Spleen (tissue), 11 donors: ENCODE measurements around the gene PON3. TPM values are rescaled to one million over a fixed set of nuclear protein-coding genes. Genes with fewer than 3 reads are reported as not detected.
A peak's percentile ranks its signal among the peaks of the same experiment; 100 is the strongest.

Source experiments
- DNase-seq: peaks from one replicate; pipeline ENCODE4 v3.0.0-alpha.2; 2020
- H3K27ac ChIP-seq, 8 donors: fragments of 200-600 bp; sonication (generic) in 7 of 8; 1 replicate in 4 of 8; 2 replicates in 4 of 8; pipeline versions ENCODE4 v1.5.0 to v1.8.0; 2016 to 2021; ENCODE audit warnings: inconsistent platforms in 4 of 8, mild to moderate bottlenecking in 4 of 8, moderate library complexity in 1 of 8
- H3K27me3 ChIP-seq, 7 donors: fragments of 200-600 bp; sonication (generic) in 6 of 7; replicated peaks in 1 of 7; 1 replicate in 4 of 7; 2 replicates in 3 of 7; pipeline versions ENCODE4 v1.5.0 to v1.8.0; 2016 to 2021; ENCODE audit warnings: inconsistent platforms in 3 of 7, mild to moderate bottlenecking in 1 of 7
- H3K36me3 ChIP-seq, 6 donors: fragments of 200-600 bp; sonication (generic) in 5 of 6; 1 replicate in 4 of 6; 2 replicates in 2 of 6; pipeline versions ENCODE4 v1.5.0 to v1.8.0; 2016 to 2021; ENCODE audit warnings: inconsistent platforms in 2 of 6
- H3K4me1 ChIP-seq, 6 donors: fragments of 200-600 bp; sonication (generic) in 5 of 6; 1 replicate in 3 of 6; 2 replicates in 3 of 6; pipeline versions ENCODE4 v1.5.0 to v1.8.0; 2016 to 2021; ENCODE audit warnings: inconsistent platforms in 3 of 6
- H3K4me3 ChIP-seq, 8 donors: fragments of 200-600 bp; sonication (generic) in 7 of 8; 1 replicate in 4 of 8; 2 replicates in 4 of 8; pipeline versions ENCODE4 v1.5.0 to v1.8.0; 2016 to 2021; ENCODE audit warnings: inconsistent platforms in 4 of 8, mild to moderate bottlenecking in 4 of 8, moderate library complexity in 2 of 8
- H3K9me3 ChIP-seq, 8 donors: fragments of 200-600 bp; sonication (generic) in 7 of 8; 1 replicate in 4 of 8; 2 replicates in 4 of 8; pipeline versions ENCODE4 v1.5.0 to v1.8.0; 2016 to 2021; ENCODE audit warnings: inconsistent platforms in 4 of 8
- CTCF ChIP-seq, 11 experiments: fragments of 200-600 bp in 7 of 11; fragments of 450-650 bp in 4 of 11; sonication (generic) in 4 of 11; IDR thresholded peaks in 8 of 11; conservative IDR thresholded peaks in 3 of 11; 1 replicate in 7 of 11; 2 replicates in 4 of 11; pipeline versions ENCODE4 v1.4.0 to v1.8.0; 2016 to 2021; ENCODE audit warnings: antibody characterized with exemption in 11 of 11, inconsistent platforms in 4 of 11, mild to moderate bottlenecking in 1 of 11
- POLR2A ChIP-seq, 3 donors: fragments of 450-650 bp; IDR thresholded peaks; one replicate each; pipeline ENCODE4 v1.5.1; 2017; ENCODE audit warnings: antibody characterized with exemption in 3 of 3, mild to moderate bottlenecking in 1 of 3
- POLR2AphosphoS5 ChIP-seq, 3 donors: sonication (generic); formaldehyde crosslinking; IDR thresholded peaks; one replicate each; pipeline ENCODE4 v1.5.1; 2017; ENCODE audit warnings: antibody characterized with exemption in 3 of 3
- WGBS, 5 donors: extraction: QIAGEN DNeasy Blood & Tissue Kit in 3 of 5; methylation state at CpG; one replicate each; pipeline versions ENCODE4 v1.1.5 to v1.1.7; 2013 to 2018; 5-methylcytosine and 5-hydroxymethylcytosine counted together
- intact Hi-C: fragments of 100-400 bp; cut with DNase I; formaldehyde crosslinking; loops from one replicate; pipeline ENCODE4 v1.15.0; 2023; ENCODE audit warnings: low total_unique reads
- polyA plus RNA-seq, 3 donors: library from polyadenylated mRNA; stranded (reverse); fragments of 200-250 nt; gene quantifications; one replicate each; pipeline ENCODE4 v1.2.1, GENCODE V29; 2013
- total RNA-seq, 7 donors: library from RNA; depleted of rRNA in 3 of 7; stranded (reverse); fragments of >200 nt in 3 of 7; fragmentation: NEBNext Ultra II Directional in 4 of 7; extraction: Animal tissue kit (Norgen Biotek cat#: 25700) in 4 of 7; gene quantifications; one replicate each; pipeline versions ENCODE4 v1.1.0 to v1.2.1, GENCODE V29; 2016 to 2021
- donor health status: healthy with polysubstance abuse.
- donor health status: DM: no; HTN: no; CAD: no; lungs with moderate emphysema.
- donor health status: DM: no; HTN: no; CAD: no.
- donor health status: Bipolar disorder and iron deficiency.
- donor health status: healthy.
- donor health status: DM: no; HTN: no; CAD: no.
- donor health status: DM: yes; HTN: yes; CAD: no.

Gene PON3
- total and polyA plus RNA-seq, 10 donors = 0.20 to 2.1 (median 0.61) TPM; not detected in 2

DNA sequence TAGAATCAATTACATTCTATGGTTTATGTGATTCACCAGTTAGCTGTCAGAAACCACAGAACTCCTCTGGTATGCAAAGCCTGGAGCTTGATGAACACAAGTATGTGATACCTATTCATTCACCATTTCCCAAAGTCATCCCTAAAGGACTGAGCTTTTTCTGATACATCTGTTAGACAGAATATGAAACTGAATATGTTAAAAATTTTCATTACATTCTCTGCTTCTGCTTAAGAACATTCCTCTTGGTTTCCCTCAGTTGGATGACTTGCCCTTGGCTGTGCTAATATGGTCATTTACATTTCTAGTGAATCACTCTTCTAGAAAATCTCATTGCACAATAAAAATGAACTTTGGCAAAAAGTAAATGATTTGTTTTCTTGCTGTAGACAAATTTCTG is 61.1 kb downstream of the PON3 start:
- intact Hi-C loops = no loop called here
- peaks cover 0 to 15% (median 2%) of the 10 kb centered on the region in 6 donors for H3K4me1 ChIP-seq
- no peaks in the 10 kb centered on the region for H3K27me3 ChIP-seq
- H3K27ac ChIP-seq = no peak overlapping the region
- no peaks in the 10 kb centered on the region for H3K9me3 ChIP-seq
- H3K36me3 ChIP-seq = no peaks in the 10 kb centered on the region
- TF ChIP-seq POLR2AphosphoS5 (IDR thresholded peaks at IDR 0.05) = no peak
- TF ChIP-seq CTCF (IDR thresholded peaks at IDR 0.05 in 8 of 11, conservative IDR thresholded peaks at IDR 0.05 in 3 of 11) = no peak
- TF ChIP-seq POLR2A (IDR thresholded peaks at IDR 0.05) = no peak
- no peak overlapping the region for H3K4me3 ChIP-seq
- no peak for DNase-seq

GRCh38 chr7:95334447-95334846 is 61.7 kb downstream of the PON3 start:
- H3K36me3 ChIP-seq = no peaks in the 10 kb centered on the region
- H3K4me3 ChIP-seq = no peak overlapping the region
- peaks cover 0 to 17% (median 4%) of the 10 kb centered on the region in 6 donors for H3K4me1 ChIP-seq
- DNase-seq = no peak
- intact Hi-C loops = no loop called here
- no peaks in the 10 kb centered on the region for H3K27me3 ChIP-seq
- no peaks in the 10 kb centered on the region for H3K9me3 ChIP-seq
- TF ChIP-seq POLR2AphosphoS5 (IDR thresholded peaks at IDR 0.05) = no peak
- TF ChIP-seq CTCF (IDR thresholded peaks at IDR 0.05 in 8 of 11, conservative IDR thresholded peaks at IDR 0.05 in 3 of 11) = no peak
- TF ChIP-seq POLR2A (IDR thresholded peaks at IDR 0.05) = no peak
- H3K27ac ChIP-seq = no peak overlapping the region

DNA sequence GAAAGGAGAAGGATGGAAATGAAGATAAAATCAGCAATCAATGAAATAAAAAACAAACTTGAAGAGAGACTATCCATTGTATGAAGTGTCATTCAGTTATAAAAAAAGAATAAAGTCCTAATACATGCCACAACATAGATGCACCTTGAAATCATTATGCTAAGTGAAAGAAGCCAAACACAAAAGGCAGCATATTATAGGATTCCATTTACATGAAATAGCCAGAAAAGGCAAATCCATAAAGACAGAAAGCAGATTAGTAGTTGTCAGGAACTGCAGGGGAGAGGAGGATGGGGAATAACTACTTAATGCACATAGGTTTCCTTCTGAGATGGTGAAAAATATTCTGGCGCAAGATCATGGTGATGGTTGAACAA is 65.2 kb downstream of the PON3 start:
- Histone ChIP-seq H3K36me3 (no peaks in the 10 kb centered on the region), H3K4me1 (peaks cover 0 to 17% (median 4%) of the 10 kb centered on the region in 6 donors), H3K4me3 (peak overlapping the region in 7 of 8 donors; percentile 8 to 63 (median 15)), H3K9me3 (no peaks in the 10 kb centered on the region), H3K27ac (peak overlapping the region in 4 of 8 donors; percentile 16 to 37 (median 22)), H3K27me3 (no peaks in the 10 kb centered on the region)
- intact Hi-C loops = no loop called here
- no peak for DNase-seq
- WGBS, 5 donors = 86 to 96% (median 91%) methylated on average over 1 of the region's 1 CpG
- no peak for TF ChIP-seq POLR2A (IDR thresholded peaks at IDR 0.05)
- no peak for TF ChIP-seq POLR2AphosphoS5 (IDR thresholded peaks at IDR 0.05)
- no peak for TF ChIP-seq CTCF (IDR thresholded peaks at IDR 0.05 in 8 of 11, conservative IDR thresholded peaks at IDR 0.05 in 3 of 11)

DNA sequence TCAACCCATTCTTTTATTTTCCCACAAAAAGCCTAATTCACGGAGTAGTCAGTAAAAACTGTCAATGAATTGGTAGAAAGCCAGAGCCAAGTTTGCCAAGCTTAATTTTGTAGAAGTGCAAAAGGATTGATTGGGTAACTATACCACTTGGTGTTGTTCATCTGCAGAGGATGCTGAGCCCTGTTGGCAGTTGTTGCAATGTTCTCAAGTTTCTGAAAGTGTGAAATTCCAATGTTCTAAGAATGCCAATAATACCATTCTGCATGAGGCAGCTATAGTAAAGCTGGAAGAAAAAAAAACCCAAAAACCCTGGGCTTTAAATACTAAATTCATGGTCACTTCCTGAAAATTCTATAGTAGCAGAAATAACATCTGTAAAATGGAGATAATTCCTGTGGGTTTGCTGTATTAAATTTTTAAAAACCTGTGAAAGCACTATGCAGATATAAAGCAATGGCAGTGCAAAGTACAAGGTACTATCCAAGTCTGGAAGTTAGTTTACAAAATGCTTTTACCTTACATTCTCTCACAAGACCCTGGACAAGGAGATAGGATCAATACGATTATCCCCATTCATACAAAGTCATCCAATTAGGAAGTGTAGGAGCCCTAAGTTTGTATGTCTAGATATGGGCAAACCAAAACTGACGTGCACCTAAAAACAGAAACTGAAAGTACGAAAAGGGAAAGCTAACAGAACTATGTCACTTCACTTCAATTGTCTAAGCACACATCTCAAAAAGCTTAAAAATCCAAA is 65.8 kb downstream of the PON3 start:
- Histone ChIP-seq H3K4me3 (peak overlapping the region in 7 of 8 donors; percentile 8 to 63 (median 15)), H3K9me3 (no peaks in the 10 kb centered on the region)

More for the DNA sequence above, 65.8 kb downstream of the PON3 start:
- no peaks in the 10 kb centered on the region for H3K36me3 ChIP-seq
- 18 to 25% (median 22%) methylated on average over 4 of the region's 4 CpGs for WGBS, 5 donors
- H3K27ac ChIP-seq = peak overlapping the region in 5 of 8 donors; percentile 15 to 37 (median 21)
- peaks cover 0 to 17% (median 4%) of the 10 kb centered on the region in 6 donors for H3K4me1 ChIP-seq
- TF ChIP-seq POLR2AphosphoS5 (IDR thresholded peaks at IDR 0.05) (no peak), CTCF (IDR thresholded peaks at IDR 0.05 in 8 of 11, conservative IDR thresholded peaks at IDR 0.05 in 3 of 11) (no peak), POLR2A (IDR thresholded peaks at IDR 0.05) (no peak)
- DNase-seq = no peak
- peaks cover 0 to 2% (median 0%) of the 10 kb centered on the region in 7 donors for H3K27me3 ChIP-seq
- intact Hi-C loops = no loop called here
